EL (cell line): ENCODE data around the gene LRFN5.
"Not testable (repeated sequence)": the region's sequence is repeated elsewhere in the genome, so short reads cannot be mapped to it uniquely, and the experiment has no call there.

ENCODE experiments used
- DNase-seq: peaks from one replicate; pipeline ENCODE4 v3.0.0-alpha.2; 2016

The LRFN5 gene

GRCh38 chr14:41641690-41642089 lies 35.0 kb downstream of the LRFN5 start:
- DNase-seq: no peak

GRCh38 chr14:41642367-41642766 lies 35.7 kb downstream of the LRFN5 start:
- DNase-seq: no peak

- DNase-seq: no peak
Measured at GRCh38 chr14:41642789-41643188, 36.1 kb downstream of the LRFN5 start.

- no peak for DNase-seq
Measured at GRCh38 chr14:41644606-41645005, 37.9 kb downstream of the LRFN5 start.

- DNase-seq: no peak
Measured at GRCh38 chr14:41650802-41651201, 44.1 kb downstream of the LRFN5 start.

- no peak for DNase-seq
Measured at GRCh38 chr14:41654196-41654595, 47.5 kb downstream of the LRFN5 start.

- DNase-seq: no peak
Measured at GRCh38 chr14:41662780-41663472, 56.2 kb downstream of the LRFN5 start.

- DNase-seq: no peak
Measured at GRCh38 chr14:41663473-41663850, 56.8 kb downstream of the LRFN5 start.

- DNase-seq: no peak
Measured at GRCh38 chr14:41666301-41666700, 59.6 kb downstream of the LRFN5 start.

GRCh38 chr14:41668356-41668755 lies 61.7 kb downstream of the LRFN5 start:
- no peak for DNase-seq

GRCh38 chr14:41673601-41674000 lies 66.9 kb downstream of the LRFN5 start:
- DNase-seq: not testable (repeated sequence)

- DNase-seq: not testable (repeated sequence)
Measured at GRCh38 chr14:41674511-41674971, 67.9 kb downstream of the LRFN5 start.

- DNase-seq: no peak
Measured at GRCh38 chr14:41699486-41699885, 92.8 kb downstream of the LRFN5 start.

GRCh38 chr14:41718477-41719166 lies 111.9 kb downstream of the LRFN5 start:
- no peak for DNase-seq

GRCh38 chr14:41739203-41739602 lies 132.5 kb downstream of the LRFN5 start:
- DNase-seq: no peak

- no peak for DNase-seq
Measured at GRCh38 chr14:41743140-41743539, 136.5 kb downstream of the LRFN5 start.

GRCh38 chr14:41749429-41749828 lies 142.8 kb downstream of the LRFN5 start:
- DNase-seq: no peak

GRCh38 chr14:41750575-41750974 lies 143.9 kb downstream of the LRFN5 start:
- not testable (repeated sequence) for DNase-seq

GRCh38 chr14:41758011-41758665 lies 151.5 kb downstream of the LRFN5 start:
- DNase-seq: no peak

- DNase-seq: no peak
Measured at GRCh38 chr14:41761204-41761603, 154.5 kb downstream of the LRFN5 start.

GRCh38 chr14:41766772-41767171 lies 160.1 kb downstream of the LRFN5 start:
- DNase-seq: no peak

- no peak for DNase-seq
Measured at GRCh38 chr14:41773536-41774279, 167.0 kb downstream of the LRFN5 start.

GRCh38 chr14:41782511-41782910 lies 175.8 kb downstream of the LRFN5 start:
- DNase-seq: no peak
